GM21515 (cell line): ENCODE data around the gene SSB.
"Not testable (repeated sequence)": the region's sequence is repeated elsewhere in the genome, so short reads cannot be mapped to it uniquely, and the experiment has no call there.

ENCODE experiments used
- ATAC-seq: cut with Tn5 transposase; IDR thresholded peaks from one replicate; pipeline ENCODE4 v1.9.1; 2021; ENCODE audit not compliant: unreplicated experiment

The SSB gene

DNA sequence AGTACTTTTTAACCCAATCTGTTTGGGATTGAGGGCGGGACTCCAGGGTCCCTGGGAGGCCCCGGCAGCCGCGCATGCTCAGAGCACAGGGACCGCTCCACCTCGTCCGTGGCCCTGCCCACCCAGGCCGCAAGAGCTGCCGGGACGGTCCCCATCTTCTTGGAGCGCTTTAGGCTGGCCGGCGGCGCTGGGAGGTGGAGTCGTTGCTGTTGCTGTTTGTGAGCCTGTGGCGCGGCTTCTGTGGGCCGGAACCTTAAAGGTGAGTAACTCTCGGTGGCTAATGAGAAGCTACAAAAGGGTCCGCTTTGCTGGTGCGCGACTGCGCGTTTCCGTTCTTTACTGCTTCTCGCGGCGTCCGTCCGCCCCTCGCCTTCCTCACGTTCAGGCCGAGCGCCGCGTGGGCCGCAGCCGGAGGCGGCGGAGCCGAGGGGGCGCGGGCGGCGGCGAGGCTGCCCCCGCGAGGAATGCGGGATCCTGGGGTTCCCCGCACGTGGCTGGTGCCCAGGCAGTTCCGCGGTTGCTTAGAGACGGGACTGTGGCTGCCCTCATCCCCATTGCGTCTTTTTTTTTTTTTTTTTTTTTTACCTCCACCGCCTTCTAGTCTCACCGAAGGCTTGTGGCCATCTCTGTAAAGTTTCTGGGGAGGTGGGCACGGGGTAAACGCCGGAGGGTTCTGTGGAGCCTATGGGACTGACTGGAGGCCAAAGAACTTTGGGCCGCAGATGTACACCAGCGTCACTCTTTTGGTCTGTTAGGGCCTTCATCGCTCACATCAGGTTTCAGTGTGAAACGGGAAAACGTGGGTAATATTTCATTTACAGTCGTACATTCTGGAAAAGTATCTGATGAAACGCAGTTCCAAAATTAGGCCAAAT is at the start of gene SSB:
SSB (plus strand) TSS at position 154 of the 875 bp plus-strand sequence. CDS start 2,090 bp downstream, outside the sequence.
- ATAC-seq, result peak; percentile 97

DNA sequence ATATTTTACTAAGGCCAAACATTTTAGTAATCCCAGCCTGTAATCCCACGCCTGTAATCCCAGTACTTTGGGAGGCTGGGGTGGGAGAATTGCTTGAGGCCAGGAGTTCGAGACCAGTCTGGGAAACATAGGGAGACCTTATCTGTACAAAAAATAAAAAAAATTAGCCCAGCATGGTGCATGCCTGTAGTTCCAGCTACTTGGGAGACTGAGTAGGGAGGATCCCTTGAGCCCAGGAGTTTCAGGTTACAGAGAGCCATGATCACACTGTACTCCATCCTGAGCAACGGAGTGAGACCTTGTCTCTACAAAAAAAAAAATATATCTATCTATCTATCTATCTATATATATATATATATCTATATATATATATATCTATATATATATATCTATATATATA is 45.9 kb upstream of the SSB start:
- ATAC-seq, result no peak

GRCh38 chr2:169755083-169755870 is 43.4 kb upstream of the SSB start:
- no peak for ATAC-seq

- ATAC-seq, result no peak
Observed at GRCh38 chr2:169756342-169756741, 42.3 kb upstream of the SSB start.

DNA sequence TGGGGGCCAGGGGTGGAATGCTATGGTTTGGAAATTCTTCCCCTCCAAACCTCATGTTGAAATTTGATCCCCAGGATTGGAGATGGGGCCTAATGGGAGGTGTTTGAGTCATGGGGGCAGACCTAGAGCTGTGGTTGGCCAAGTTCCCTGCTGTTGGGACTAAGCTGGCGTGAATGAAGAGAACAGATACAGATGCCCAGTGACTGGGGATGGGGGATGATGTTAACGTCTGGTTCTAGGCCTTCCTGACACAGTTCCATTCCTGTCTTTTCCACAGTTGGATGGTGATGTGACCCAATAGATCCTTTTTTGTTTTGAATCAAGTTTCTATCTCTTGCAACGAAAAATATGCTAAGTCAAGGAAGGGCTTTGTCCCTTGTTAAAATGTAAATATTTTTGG is 41.3 kb upstream of the SSB start:
- no peak for ATAC-seq

- no peak for ATAC-seq
Observed at GRCh38 chr2:169757778-169758177, 40.9 kb upstream of the SSB start.

- ATAC-seq, result no peak
Observed at GRCh38 chr2:169759987-169760386, 38.7 kb upstream of the SSB start.

GRCh38 chr2:169760798-169761197 is 37.9 kb upstream of the SSB start:
- ATAC-seq, result not testable (repeated sequence)

DNA sequence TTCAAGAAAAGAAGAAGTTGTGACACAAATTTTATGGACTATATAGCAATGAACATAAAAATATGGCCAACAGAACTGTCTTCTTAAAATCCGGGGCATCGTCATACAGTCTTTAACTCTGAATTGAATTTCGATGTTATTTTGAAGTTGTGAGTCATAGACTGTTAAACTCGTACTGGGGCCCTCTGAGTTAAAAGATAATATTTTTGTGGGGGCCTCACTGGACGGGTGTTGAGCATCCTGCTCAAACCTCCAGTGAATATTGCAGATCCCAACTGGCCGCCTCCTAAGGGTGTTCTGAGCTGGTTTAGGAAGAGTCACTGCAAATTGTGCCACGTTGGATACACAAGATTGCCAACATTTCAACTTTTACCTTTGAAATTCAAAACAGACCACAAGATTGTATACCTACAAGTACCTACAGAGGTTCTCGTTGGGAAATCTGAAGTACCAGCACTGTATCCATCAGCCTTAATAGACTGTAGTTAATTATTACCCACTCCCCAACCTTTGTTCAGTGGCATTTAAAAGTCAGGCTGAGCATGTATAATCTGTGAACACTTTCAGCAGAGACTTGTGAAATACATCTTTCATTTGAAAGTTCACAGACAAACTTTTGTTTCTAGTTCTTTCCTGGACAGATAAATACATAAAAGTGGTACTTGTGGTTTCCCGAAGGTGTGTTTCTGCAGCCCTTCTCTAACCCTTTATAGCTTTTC is 37.3 kb upstream of the SSB start:
- no peak for ATAC-seq

GRCh38 chr2:169761970-169762292 is 36.7 kb upstream of the SSB start:
- ATAC-seq, result no peak

DNA sequence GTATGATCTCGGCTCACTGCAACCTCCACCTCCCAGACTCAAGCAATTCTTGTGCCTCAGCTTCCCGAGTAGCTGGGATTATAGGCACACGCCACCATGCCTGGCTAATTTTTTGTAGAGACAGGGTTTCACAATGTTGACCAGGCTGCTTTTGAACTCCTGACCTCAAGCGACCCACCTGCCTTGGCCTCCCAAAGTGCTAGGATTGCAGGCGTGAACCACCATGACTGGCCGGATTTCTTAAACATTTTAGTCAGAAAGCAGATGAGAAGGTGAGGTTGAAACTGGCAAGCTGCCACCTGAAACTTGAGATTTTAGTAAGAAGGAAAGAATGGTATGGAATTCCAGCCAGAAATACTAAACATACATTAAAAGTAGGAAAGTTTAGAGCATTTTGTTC is 33.1 kb upstream of the SSB start:
- ATAC-seq, result no peak

- no peak for ATAC-seq
Observed at GRCh38 chr2:169767243-169767888, 31.3 kb upstream of the SSB start.

DNA sequence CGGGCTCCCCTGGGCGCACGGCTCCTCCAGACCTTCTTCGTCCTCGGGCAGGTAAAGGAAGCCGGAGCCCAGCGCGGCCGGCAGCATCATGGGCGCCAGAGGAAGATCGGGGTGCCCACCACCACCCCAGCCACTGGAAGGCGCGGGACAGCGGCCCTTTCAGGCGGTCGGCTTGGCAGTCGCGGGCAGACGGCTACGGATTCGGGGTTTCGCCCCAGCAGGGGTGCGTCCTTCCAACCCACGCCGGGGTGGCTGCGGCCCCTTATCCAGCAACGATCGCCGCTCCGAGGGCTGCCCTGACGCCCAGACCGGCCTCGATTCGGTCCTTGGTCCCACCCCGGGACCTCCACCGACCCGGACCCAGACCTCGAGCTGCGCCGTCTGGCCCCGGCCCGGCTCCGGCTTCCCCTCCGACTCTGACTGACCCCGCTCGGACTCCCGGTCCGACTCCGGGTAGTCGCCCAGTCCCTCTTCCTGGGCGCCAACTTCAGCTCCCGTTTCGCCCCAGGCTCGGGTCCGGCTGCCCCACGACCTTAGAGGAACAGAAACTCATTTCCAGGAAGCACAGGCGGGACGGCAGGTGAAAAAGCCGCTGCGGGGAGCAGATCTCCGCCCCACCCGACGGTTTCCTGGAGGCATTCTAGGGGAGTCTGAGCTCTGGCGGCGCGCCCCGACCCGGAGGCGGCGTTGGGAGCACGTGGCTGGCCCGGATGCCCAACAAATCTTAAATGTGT is 30.2 kb upstream of the SSB start:
- no peak for ATAC-seq

DNA sequence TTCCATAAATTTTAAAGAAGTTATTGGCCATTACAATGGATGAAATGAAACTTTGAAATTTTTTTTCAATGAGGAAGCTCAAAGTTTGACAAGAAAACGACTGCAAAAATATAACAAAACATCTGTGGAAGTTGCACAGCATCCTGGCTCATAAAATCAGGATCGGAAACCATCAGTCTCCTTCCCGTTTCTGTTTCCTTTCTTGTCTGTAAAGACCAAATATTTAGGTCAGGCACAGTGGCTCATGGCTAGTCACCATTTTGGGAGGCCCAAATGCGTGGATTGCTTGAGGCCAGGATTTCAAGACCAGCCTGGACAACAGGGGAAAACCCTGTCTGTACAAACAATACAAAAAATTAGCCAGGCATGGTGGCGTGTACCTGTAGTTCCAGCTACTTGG is 27.6 kb upstream of the SSB start:
- no peak for ATAC-seq

- no peak for ATAC-seq
Observed at GRCh38 chr2:169771612-169772011, 27.1 kb upstream of the SSB start.

DNA sequence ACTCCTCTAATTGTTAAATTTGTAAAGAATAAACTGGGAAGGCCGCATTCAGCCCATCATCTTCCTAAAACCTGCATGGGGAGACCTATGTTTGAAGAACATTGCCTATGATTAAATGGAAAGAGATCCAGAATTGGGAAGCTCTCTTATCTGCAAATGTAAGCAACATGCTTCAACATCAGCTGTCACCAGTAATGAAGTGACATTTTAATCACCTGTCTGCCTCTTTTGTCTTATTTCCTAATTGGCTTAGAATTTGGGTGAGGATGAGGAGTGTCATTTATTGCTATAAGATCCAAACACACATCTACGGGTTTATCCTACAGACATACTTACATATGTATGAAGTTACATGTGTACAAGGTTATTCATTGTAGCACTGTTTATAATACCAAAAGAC is 26.0 kb upstream of the SSB start:
- ATAC-seq, result no peak

GRCh38 chr2:169775354-169775753 is 23.3 kb upstream of the SSB start:
- ATAC-seq, result no peak

- no peak for ATAC-seq
Observed at GRCh38 chr2:169775765-169776164, 22.9 kb upstream of the SSB start.

DNA sequence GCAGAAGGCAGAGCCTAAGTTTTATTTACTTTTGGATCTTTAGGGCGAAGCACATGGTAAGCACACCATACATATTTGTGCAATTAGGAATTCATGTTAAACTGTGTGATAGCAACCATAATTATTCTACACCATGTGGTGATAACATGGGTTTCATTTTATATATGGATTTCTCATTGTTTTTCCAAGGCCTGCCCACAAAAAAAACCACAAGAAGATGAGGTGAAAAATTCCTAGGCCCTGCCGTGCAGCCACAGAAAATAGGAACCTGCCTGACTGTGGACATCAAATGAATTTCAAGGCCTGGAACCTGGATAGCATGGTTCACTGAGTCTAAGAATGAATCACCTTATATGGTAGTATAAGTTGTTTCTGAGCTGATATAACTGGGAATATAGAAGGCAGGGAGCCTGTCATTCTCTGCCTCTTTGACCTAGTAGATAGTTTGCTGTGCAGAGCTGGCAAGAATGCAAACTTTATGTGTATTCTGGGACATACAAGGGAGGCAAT is 22.4 kb upstream of the SSB start:
- ATAC-seq, result no peak

- ATAC-seq, result no peak
Observed at GRCh38 chr2:169778446-169778845, 20.2 kb upstream of the SSB start.
